GM19023 (cell line): Measurements from ENCODE around the gene MPZL1.

Experiments used
- ATAC-seq: cut with Tn5 transposase; IDR thresholded peaks from one replicate; pipeline ENCODE4 v1.9.1; 2021; ENCODE audit warnings: mild to moderate bottlenecking, moderate library complexity; ENCODE audit not compliant: unreplicated experiment

MPZL1 gene

DNA sequence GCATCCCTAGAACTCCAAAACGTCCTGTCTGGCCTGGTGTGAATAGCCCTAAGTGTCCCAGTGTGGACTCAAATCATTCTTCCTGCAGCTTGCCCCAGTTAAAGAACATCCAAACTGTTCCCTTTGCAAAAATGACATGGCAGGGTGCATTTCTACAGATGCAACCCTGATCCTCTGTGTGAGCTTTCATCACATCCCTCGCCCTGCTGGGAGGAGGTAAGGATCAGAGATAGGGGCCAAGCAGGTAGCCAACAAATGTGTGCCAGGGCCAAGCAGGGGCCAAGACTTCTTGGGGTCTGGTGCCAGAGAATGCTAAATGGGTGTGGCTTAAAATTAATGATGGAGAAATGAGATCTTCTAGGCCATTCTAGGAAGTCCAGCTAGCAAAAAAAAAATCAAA is 27.1 kb upstream of the MPZL1 start:
- no peak for ATAC-seq

GRCh38 chr1:167695147-167695546 is 26.6 kb upstream of the MPZL1 start:
- ATAC-seq, result no peak

GRCh38 chr1:167695756-167696561 is 25.8 kb upstream of the MPZL1 start:
- ATAC-seq, result no peak

- ATAC-seq, result no peak
Observed at GRCh38 chr1:167697667-167698141, 24.1 kb upstream of the MPZL1 start.

DNA sequence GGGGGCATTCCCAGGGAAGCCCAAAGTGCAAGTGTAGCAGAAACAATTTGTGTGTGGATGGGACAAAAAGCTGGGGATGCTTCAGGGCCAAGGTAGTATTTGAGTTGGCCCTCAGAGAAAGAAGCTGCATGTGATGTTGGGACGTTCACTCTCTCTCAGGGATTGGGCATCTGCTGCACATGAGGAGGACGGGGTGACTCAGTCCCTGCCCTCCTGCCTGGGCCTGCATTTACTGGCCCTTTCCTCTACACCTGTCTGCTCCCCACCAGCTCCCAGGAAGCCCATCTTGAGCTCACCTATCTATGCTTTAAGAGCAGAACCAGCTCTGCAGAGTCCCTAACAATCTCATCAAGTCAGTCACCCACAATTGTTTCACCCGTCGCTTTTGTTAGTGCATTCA is 23.5 kb upstream of the MPZL1 start:
- ATAC-seq, result no peak

GRCh38 chr1:167701510-167701909 is 20.3 kb upstream of the MPZL1 start:
- ATAC-seq, result no peak

DNA sequence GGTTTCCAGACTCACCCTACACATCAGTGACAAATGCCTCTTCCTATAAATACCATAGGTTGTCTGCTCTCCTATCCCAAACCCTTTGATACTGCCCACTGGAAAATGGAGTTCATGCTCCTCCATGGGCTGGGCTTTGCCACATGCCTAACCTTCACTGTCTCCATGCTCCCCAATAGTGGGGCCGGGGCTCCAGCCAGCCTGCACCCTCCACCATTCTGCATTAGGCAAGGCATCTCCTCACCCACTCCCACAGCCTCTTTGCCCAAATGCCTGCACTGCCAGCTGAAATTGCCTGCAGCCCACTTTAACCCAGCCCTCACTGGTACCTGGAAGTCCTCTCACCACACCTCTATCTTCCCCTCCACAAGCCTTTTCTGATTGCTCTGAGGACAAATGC is 18.2 kb upstream of the MPZL1 start:
- ATAC-seq, result no peak

DNA sequence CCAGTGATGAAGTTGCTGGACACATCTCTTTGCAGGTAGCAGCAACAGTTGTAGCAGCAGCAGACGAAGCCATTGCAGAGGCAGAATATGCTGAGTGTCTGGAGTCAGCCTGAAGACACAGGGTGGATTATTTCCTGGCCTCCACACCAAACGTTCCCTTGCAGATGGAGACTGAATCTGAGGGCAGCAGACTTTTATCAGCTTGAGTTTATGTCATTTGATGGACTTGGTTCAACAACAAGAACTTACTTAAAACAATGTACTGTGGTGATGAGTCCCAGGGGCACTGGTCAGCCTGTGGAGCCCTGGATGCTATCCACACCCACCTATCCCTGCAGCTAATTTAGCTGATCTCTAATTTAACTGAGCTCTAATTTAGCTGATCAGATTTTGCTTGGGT is 17.1 kb upstream of the MPZL1 start:
- no peak for ATAC-seq

- no peak for ATAC-seq
Observed at GRCh38 chr1:167705250-167705649, 16.5 kb upstream of the MPZL1 start.

GRCh38 chr1:167706363-167706762 is 15.4 kb upstream of the MPZL1 start:
- ATAC-seq, result no peak

- no peak for ATAC-seq
Observed at GRCh38 chr1:167706931-167707877, 14.6 kb upstream of the MPZL1 start.

GRCh38 chr1:167707942-167708341 is 13.8 kb upstream of the MPZL1 start:
- ATAC-seq, result no peak

- ATAC-seq, result no peak
Observed at GRCh38 chr1:167708940-167709389, 12.8 kb upstream of the MPZL1 start.

DNA sequence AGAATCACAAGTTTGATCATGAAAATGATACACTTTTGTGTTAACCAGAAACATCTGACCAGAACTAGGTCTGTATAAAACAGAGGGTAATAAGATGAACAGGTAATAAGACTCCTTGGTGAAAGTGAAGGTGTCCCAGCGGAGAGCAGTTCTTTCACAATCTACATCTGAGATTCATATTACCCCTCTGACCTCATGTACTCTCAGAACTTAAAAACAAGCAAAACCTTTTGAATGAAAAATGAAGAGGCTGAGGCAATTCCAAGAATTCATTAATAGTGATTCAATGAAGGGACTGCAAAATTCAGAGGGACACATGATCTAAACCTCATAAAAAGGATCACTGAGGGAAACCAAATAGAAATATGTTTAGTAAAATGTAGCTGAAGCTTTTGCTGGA is 10.9 kb upstream of the MPZL1 start:
- ATAC-seq, result no peak

GRCh38 chr1:167711797-167712196 is 10.0 kb upstream of the MPZL1 start:
- ATAC-seq, result no peak

DNA sequence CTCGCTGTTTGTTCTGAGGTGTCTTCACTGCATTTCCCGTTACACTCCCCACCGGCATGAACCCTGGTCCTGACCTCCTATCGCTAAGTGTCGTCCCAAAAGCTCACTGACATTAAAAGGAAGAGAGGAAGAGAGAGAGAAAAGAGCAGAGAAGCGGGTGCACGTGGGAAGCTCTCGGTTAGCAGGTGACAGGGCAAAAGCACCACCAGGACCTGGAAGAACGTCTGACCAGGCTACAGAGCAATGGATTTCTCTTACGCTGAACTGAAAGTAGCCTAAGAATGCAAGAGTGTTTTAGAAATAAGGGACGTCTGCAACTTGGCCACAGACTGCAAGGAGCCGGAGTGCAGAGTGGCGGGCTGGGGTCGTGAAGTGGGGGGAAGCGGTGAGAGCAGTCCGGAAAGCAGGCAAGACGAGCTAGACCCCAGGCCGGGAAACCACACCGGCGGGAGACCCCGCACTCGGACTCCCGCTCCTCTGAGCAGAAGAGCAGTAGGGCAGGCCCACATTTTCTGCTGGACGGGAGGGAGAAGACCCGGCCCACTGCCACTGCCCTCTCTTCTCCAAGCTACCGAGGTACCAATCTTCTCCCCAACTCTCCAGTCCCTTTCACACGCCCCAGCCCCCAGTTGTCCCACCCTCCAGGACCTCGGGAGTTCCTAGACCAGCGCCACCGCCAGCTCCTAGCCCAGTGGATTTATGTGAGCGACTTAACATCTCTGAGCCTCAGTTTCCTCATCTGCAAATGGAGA is 8.3 kb upstream of the MPZL1 start:
- no peak for ATAC-seq

- ATAC-seq, result peak; percentile 54
Observed at GRCh38 chr1:167714098-167714438, 7.7 kb upstream of the MPZL1 start.

- peak; percentile 46 for ATAC-seq
Observed at GRCh38 chr1:167714439-167715156, 7.2 kb upstream of the MPZL1 start.

GRCh38 chr1:167715157-167715999 is 6.4 kb upstream of the MPZL1 start:
- peak; percentile 25 for ATAC-seq

GRCh38 chr1:167716000-167716271 is 5.8 kb upstream of the MPZL1 start:
- ATAC-seq, result no peak
